OCI-LY3 (cell line): ENCODE results near the gene AFF1.

Experiments used
- EZH2phosphoT487 ChIP-seq: fragments of 200-600 bp; shearing (Covaris generic); IDR thresholded peaks from 2 replicates; pipeline ENCODE4 v1.6.1; 2018; ENCODE audit warnings: antibody characterized with exemption, mixed run types, low read depth
- TF ChIP-seq, protein P1 (sequence below): fragments of 200-600, 300-600 bp; sonication (generic); IDR thresholded peaks from 2 replicates; pipeline ENCODE4 v1.5.1; 2014; ENCODE audit warnings: antibody characterized with exemption, low read length, low read depth

DNA sequence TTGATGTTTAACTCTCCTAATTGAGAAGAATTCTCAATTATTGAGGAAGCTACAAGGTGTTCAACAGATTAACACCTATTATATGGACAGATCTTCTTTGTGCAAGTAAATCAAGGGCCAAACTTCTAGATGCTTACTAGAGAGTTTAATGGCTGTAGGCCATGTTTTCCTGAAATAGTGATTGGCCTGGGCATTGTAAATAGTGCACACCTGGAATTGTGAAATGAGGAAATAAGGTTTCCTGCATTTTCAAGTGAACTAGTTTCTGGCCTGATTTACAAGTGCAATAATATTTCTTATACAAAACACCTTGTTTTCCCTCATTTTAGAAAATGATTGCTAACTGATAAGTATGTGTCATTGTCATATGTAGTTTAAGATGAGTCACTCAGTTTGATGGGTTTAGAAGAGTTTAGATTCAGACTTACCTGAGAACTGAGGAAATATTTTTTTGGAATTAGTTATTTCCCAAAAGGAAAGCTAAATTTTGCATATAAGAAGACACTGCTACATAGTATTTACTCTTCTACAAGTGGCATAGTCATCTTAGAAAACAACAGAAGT, 21.2 kb downstream of the AFF1 start:
- TF ChIP-seq, protein P1, sequence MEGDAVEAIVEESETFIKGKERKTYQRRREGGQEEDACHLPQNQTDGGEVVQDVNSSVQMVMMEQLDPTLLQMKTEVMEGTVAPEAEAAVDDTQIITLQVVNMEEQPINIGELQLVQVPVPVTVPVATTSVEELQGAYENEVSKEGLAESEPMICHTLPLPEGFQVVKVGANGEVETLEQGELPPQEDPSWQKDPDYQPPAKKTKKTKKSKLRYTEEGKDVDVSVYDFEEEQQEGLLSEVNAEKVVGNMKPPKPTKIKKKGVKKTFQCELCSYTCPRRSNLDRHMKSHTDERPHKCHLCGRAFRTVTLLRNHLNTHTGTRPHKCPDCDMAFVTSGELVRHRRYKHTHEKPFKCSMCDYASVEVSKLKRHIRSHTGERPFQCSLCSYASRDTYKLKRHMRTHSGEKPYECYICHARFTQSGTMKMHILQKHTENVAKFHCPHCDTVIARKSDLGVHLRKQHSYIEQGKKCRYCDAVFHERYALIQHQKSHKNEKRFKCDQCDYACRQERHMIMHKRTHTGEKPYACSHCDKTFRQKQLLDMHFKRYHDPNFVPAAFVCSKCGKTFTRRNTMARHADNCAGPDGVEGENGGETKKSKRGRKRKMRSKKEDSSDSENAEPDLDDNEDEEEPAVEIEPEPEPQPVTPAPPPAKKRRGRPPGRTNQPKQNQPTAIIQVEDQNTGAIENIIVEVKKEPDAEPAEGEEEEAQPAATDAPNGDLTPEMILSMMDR: no peak
- TF ChIP-seq EZH2phosphoT487: no peak
